ENCODE data around the gene SEMA6B.

SEMA6B gene

GRCh38 chr19:4581666-4582553, 22.4 kb upstream of the SEMA6B start (continued):
- TF ChIP-seq ZIC2 (tag by site-specific recombination; IDR thresholded peaks at IDR 0.05) (no peak), WT1 (tag by site-specific recombination; IDR thresholded peaks at IDR 0.05) (no peak), SP3 (tag by site-specific recombination; IDR thresholded peaks at IDR 0.05) (peak; percentile 39; the same call in 1 of the 2 replicates), ZNF501 (tag by site-specific recombination; IDR thresholded peaks at IDR 0.05) (no peak), ZNF391 (tag by site-specific recombination; IDR thresholded peaks at IDR 0.05; ENCODE audit: borderline replicate concordance, low read depth) (peak; percentile 52; the same call in 1 of the 2 replicates), ZNF639 (tag by site-specific recombination; IDR thresholded peaks at IDR 0.05) (0 out of 2 replicates have a peak, but pooled peaks have one; percentile 28), ZNF514 (tag by site-specific recombination; IDR thresholded peaks at IDR 0.05) (no peak), ZNF660 (tag by site-specific recombination; IDR thresholded peaks at IDR 0.05) (no peak), ZNF157 (tag by site-specific recombination; IDR thresholded peaks at IDR 0.05) (no peak), ZBTB44 (tag by site-specific recombination; IDR thresholded peaks at IDR 0.05) (no peak), KLF7 (tag by site-specific recombination; IDR thresholded peaks at IDR 0.05; ENCODE audit: borderline replicate concordance) (no peak), SP7 (tag by site-specific recombination; IDR thresholded peaks at IDR 0.05) (no peak), ZNF791 (tag by site-specific recombination; IDR thresholded peaks at IDR 0.05) (no peak), ZBTB48 (tag by site-specific recombination; IDR thresholded peaks at IDR 0.05) (no peak), ZNF138 (tag by site-specific recombination; IDR thresholded peaks at IDR 0.05; ENCODE audit: borderline replicate concordance) (no peak), ZBTB7A (tag by site-specific recombination; IDR thresholded peaks at IDR 0.05; ENCODE audit: low read depth) (0 out of 2 replicates have a peak, but pooled peaks have one; percentile 68), ZNF561 (tag by site-specific recombination; IDR thresholded peaks at IDR 0.05; ENCODE audit: borderline replicate concordance) (no peak), ZNF510 (tag by site-specific recombination; IDR thresholded peaks at IDR 0.05; ENCODE audit: insufficient replicate concordance) (no peak)
- TF ChIP-seq, protein P1, sequence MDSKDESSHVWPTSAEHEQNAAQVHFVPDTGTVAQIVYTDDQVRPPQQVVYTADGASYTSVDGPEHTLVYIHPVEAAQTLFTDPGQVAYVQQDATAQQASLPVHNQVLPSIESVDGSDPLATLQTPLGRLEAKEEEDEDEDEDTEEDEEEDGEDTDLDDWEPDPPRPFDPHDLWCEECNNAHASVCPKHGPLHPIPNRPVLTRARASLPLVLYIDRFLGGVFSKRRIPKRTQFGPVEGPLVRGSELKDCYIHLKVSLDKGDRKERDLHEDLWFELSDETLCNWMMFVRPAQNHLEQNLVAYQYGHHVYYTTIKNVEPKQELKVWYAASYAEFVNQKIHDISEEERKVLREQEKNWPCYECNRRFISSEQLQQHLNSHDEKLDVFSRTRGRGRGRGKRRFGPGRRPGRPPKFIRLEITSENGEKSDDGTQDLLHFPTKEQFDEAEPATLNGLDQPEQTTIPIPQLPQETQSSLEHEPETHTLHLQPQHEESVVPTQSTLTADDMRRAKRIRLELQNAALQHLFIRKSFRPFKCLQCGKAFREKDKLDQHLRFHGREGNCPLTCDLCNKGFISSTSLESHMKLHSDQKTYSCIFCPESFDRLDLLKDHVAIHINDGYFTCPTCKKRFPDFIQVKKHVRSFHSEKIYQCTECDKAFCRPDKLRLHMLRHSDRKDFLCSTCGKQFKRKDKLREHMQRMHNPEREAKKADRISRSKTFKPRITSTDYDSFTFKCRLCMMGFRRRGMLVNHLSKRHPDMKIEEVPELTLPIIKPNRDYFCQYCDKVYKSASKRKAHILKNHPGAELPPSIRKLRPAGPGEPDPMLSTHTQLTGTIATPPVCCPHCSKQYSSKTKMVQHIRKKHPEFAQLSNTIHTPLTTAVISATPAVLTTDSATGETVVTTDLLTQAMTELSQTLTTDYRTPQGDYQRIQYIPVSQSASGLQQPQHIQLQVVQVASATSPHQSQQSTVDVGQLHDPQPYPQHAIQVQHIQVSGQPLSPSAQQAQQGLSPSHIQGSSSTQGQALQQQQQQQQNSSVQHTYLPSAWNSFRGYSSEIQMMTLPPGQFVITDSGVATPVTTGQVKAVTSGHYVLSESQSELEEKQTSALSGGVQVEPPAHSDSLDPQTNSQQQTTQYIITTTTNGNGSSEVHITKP (tag by site-specific recombination; IDR thresholded peaks at IDR 0.05), result no peak
- TF ChIP-seq, protein P2, sequence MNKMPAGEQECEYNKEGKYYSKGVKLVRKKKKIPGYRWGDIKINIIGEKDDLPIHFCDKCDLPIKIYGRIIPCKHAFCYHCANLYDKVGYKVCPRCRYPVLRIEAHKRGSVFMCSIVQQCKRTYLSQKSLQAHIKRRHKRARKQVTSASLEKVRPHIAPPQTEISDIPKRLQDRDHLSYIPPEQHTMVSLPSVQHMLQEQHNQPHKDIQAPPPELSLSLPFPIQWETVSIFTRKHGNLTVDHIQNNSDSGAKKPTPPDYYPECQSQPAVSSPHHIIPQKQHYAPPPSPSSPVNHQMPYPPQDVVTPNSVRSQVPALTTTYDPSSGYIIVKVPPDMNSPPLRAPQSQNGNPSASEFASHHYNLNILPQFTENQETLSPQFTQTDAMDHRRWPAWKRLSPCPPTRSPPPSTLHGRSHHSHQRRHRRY (tag by site-specific recombination; IDR thresholded peaks at IDR 0.05), result no peak
- TF ChIP-seq, protein P3, sequence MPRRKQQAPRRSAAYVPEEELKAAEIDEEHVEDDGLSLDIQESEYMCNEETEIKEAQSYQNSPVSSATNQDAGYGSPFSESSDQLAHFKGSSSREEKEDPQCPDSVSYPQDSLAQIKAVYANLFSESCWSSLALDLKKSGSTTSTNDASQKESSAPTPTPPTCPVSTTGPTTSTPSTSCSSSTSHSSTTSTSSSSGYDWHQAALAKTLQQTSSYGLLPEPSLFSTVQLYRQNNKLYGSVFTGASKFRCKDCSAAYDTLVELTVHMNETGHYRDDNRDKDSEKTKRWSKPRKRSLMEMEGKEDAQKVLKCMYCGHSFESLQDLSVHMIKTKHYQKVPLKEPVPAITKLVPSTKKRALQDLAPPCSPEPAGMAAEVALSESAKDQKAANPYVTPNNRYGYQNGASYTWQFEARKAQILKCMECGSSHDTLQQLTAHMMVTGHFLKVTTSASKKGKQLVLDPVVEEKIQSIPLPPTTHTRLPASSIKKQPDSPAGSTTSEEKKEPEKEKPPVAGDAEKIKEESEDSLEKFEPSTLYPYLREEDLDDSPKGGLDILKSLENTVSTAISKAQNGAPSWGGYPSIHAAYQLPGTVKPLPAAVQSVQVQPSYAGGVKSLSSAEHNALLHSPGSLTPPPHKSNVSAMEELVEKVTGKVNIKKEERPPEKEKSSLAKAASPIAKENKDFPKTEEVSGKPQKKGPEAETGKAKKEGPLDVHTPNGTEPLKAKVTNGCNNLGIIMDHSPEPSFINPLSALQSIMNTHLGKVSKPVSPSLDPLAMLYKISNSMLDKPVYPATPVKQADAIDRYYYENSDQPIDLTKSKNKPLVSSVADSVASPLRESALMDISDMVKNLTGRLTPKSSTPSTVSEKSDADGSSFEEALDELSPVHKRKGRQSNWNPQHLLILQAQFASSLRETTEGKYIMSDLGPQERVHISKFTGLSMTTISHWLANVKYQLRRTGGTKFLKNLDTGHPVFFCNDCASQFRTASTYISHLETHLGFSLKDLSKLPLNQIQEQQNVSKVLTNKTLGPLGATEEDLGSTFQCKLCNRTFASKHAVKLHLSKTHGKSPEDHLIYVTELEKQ (tag by site-specific recombination; IDR thresholded peaks at IDR 0.05; ENCODE audit: borderline replicate concordance), result no peak
- TF ChIP-seq, protein P4, sequence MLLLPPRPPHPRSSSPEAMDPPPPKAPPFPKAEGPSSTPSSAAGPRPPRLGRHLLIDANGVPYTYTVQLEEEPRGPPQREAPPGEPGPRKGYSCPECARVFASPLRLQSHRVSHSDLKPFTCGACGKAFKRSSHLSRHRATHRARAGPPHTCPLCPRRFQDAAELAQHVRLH (tag by site-specific recombination; IDR thresholded peaks at IDR 0.05), result no peak

All from HEK293 (cell line).